OCI-LY7 (cell line): ENCODE data around the gene EPHB1.

Source experiments
- CTCF ChIP-seq: fragments of 200-600 bp; sonication (generic); conservative IDR thresholded peaks from 2 replicates; pipeline ENCODE4 v1.5.1; 2014; ENCODE audit warnings: mild to moderate bottlenecking, antibody characterized with exemption, low read length, moderate library complexity, mixed read lengths
- EZH2phosphoT487 ChIP-seq: fragments of 200-600 bp; sonication (generic); IDR thresholded peaks from 2 replicates; pipeline ENCODE4 v1.6.1; 2018; ENCODE audit warnings: low read depth, borderline replicate concordance, mild to moderate bottlenecking, mixed run types, antibody characterized with exemption, low read length, moderate library complexity, mixed read lengths

GRCh38 chr3:135013206-135013605 is 218.1 kb downstream of the EPHB1 start:
- TF ChIP-seq CTCF = no peak
- no peak for TF ChIP-seq EZH2phosphoT487
